Stimulated activated CD8-positive, alpha-beta memory T cell treated with anti-CD3 and anti-CD28 coated beads, Interleukin-12 subunit alpha, Interleukin-12 subunit beta, amount 100 ng/mL, for 24 hours (primary cell): ENCODE data around the gene TRIM2.
"Not testable (repeated sequence)": the region's sequence is repeated elsewhere in the genome, so short reads cannot be mapped to it uniquely, and the experiment has no call there.

ENCODE experiments used
- DNase-seq: peaks from one replicate; pipeline ENCODE4 v3.0.0-alpha.2; 2020; ENCODE audit errors: extremely low read depth

TRIM2 gene

GRCh38 chr4:153204247-153204671 lies at the start of gene TRIM2:
TSS of gene TRIM2 (plus strand) at chr4:153204443. CDS start at chr4:153204531, 88 bp downstream.
- DNase-seq: no peak

- DNase-seq: no peak
Measured at GRCh38 chr4:153155686-153156085, 48.6 kb upstream of the TRIM2 start.

GRCh38 chr4:153156263-153156662 lies 48.0 kb upstream of the TRIM2 start:
- no peak for DNase-seq

GRCh38 chr4:153156721-153157120 lies 47.5 kb upstream of the TRIM2 start:
- DNase-seq: no peak

GRCh38 chr4:153159016-153159415 lies 45.2 kb upstream of the TRIM2 start:
- DNase-seq: no peak

- no peak for DNase-seq
Measured at GRCh38 chr4:153159728-153160221, 44.5 kb upstream of the TRIM2 start.

- no peak for DNase-seq
Measured at GRCh38 chr4:153160821-153161220, 43.4 kb upstream of the TRIM2 start.

- no peak for DNase-seq
Measured at GRCh38 chr4:153161226-153161963, 42.8 kb upstream of the TRIM2 start.

GRCh38 chr4:153165236-153165635 lies 39.0 kb upstream of the TRIM2 start:
- DNase-seq: not testable (repeated sequence)

GRCh38 chr4:153166716-153167501 lies 37.3 kb upstream of the TRIM2 start:
- DNase-seq: no peak

- no peak for DNase-seq
Measured at GRCh38 chr4:153169776-153170175, 34.5 kb upstream of the TRIM2 start.

- no peak for DNase-seq
Measured at GRCh38 chr4:153170407-153170806, 33.8 kb upstream of the TRIM2 start.

GRCh38 chr4:153174821-153175567 lies 29.2 kb upstream of the TRIM2 start:
- no peak for DNase-seq

GRCh38 chr4:153176938-153177337 lies 27.3 kb upstream of the TRIM2 start:
- DNase-seq: no peak

- DNase-seq: no peak
Measured at GRCh38 chr4:153177841-153178240, 26.4 kb upstream of the TRIM2 start.

GRCh38 chr4:153179100-153179499 lies 25.1 kb upstream of the TRIM2 start:
- DNase-seq: no peak

GRCh38 chr4:153181293-153181692 lies 22.9 kb upstream of the TRIM2 start:
- DNase-seq: no peak

GRCh38 chr4:153181700-153182099 lies 22.5 kb upstream of the TRIM2 start:
- DNase-seq: no peak

- DNase-seq: no peak
Measured at GRCh38 chr4:153183146-153183545, 21.1 kb upstream of the TRIM2 start.

- DNase-seq: no peak
Measured at GRCh38 chr4:153185331-153185852, 18.9 kb upstream of the TRIM2 start.

GRCh38 chr4:153186046-153186728 lies 18.1 kb upstream of the TRIM2 start:
- DNase-seq: no peak
